Astrocyte of the spinal cord (primary cell): ENCODE results near the gene TMEM126B.
"Not testable (repeated sequence)": the region's sequence is repeated elsewhere in the genome, so short reads cannot be mapped to it uniquely, and the experiment has no call there.

Experiments used
- DNase-seq: peaks from one replicate; pipeline ENCODE4 v3.0.0; 2011; ENCODE audit warnings: low read depth, low spot score
- H3K4me3 ChIP-seq: 2 replicates; pipeline ENCODE4 v1.5.1; 2011; ENCODE audit warnings: low read depth, mild to moderate bottlenecking, low read length, moderate library complexity
- CTCF ChIP-seq: IDR thresholded peaks from 2 replicates; pipeline ENCODE4 v1.5.1; 2012; ENCODE audit warnings: low read depth, mild to moderate bottlenecking, low read length, inconsistent platforms
- in situ Hi-C: cut with HindIII; loops from 2 replicates; pipeline ENCODE4 v1.10.0; 2017; ENCODE audit warnings: low sequenced_read_pairs

The TMEM126B gene

DNA sequence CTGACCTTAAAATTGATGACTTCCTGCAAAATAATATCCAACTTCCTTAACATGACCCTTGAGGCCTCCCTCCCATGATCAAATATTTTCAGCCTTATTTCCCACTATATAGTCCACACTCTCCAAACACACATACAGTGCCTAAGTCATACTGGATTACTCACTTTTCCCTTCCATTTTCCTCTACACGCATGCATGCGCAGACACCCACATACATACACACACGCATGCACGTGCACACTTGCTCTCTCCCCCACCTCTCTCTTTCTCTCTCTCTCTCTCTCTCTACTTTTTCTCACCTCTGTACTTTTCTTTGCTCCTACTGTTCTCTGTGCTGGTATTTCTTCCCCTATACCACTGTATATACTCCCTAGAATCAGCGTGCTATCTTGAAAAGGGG lies 29.3 kb upstream of the TMEM126B start:
- TF ChIP-seq CTCF = no peak
- in situ Hi-C loops = no loop called here
- H3K4me3 ChIP-seq = no peak overlapping the region
- DNase-seq = no peak

DNA sequence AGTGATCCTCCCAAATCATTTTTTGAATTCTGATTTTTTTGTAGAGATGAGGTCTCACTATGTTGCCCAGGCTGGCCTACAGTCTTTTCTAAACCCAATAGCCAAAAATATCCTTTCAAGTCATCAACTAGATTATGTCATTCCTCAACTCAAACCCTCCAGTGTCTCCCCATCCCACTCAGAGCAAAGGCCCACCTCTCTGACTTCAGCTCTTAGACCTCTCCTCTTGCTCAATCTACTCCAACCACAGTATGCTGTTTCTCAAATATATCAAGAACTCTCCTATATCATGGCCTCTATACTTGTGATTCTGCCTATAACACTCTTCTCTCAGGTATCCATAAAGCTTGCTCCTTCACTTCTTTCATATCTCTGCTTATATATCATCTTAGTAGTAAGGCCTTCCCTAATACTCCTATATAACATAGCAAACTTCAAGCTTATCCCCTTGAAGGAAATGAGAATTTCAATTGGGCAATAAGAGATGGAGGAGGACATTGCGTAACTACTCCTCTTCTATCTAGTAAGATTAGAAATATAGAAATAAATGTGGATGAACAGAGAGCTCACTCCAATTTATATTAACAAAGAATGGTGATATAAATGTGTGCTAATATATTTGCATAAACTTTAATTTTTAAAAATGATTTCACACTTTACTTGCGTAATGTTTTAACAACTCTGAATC lies 25.7 kb upstream of the TMEM126B start:
- no peak for DNase-seq
- H3K4me3 ChIP-seq = no peak overlapping the region
- TF ChIP-seq CTCF = no peak
- in situ Hi-C loops = no loop called here

GRCh38 chr11:85603220-85603619 lies 25.2 kb upstream of the TMEM126B start:
- no peak for TF ChIP-seq CTCF
- in situ Hi-C loops = no loop called here
- DNase-seq = no peak
- H3K4me3 ChIP-seq = no peak overlapping the region

DNA sequence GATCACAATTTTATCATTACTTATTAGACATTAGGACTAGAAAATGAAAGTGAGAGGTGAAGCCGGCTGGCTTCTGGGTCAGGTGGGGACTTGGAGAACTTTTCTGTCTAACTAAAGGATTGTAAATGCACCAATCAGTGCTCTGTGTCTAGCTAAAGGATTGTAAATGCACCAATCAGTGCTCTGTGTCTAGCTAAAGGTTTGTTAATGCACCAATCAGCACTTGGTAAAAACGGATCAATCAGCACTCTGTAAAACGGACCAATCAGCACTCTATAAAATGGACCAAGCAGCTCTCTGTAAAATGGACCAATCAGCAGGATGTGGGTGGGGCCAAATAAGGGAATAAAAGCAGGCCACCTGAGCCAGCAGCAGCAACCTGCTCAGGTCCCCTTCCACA lies 22.2 kb upstream of the TMEM126B start:
- H3K4me3 ChIP-seq, in situ Hi-C loops, DNase-seq: not testable (repeated sequence)

GRCh38 chr11:85608621-85609020 lies 19.8 kb upstream of the TMEM126B start:
- in situ Hi-C loops, DNase-seq, H3K4me3 ChIP-seq: not testable (repeated sequence)

DNA sequence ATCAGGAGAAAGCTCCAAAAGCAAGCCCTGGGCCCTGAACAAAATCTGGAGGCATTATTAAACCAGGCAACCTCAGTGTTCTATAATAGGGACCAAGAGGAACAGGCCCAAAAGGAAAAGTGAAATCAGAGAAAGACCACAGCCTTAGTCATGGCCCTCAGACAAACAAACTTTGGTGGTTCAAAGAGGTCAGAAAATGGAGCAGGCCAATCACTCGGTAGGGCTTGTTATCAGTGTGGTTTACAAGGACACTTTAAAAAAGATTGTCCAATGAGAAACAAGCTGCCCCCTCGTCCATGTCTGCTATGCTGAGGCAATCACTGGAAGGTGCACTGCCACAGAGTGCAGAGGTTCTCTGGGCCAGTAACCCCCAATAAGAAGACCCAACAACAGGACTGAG lies 19.1 kb upstream of the TMEM126B start:
- in situ Hi-C loops, DNase-seq, H3K4me3 ChIP-seq: not testable (repeated sequence)

GRCh38 chr11:85611643-85612042 lies 16.8 kb upstream of the TMEM126B start:
- DNase-seq, in situ Hi-C loops, H3K4me3 ChIP-seq: not testable (repeated sequence)

GRCh38 chr11:85619499-85619898 lies 8.9 kb upstream of the TMEM126B start:
- H3K4me3 ChIP-seq = no peak overlapping the region
- no peak for DNase-seq
- in situ Hi-C loops = no loop called here
- TF ChIP-seq CTCF = no peak

DNA sequence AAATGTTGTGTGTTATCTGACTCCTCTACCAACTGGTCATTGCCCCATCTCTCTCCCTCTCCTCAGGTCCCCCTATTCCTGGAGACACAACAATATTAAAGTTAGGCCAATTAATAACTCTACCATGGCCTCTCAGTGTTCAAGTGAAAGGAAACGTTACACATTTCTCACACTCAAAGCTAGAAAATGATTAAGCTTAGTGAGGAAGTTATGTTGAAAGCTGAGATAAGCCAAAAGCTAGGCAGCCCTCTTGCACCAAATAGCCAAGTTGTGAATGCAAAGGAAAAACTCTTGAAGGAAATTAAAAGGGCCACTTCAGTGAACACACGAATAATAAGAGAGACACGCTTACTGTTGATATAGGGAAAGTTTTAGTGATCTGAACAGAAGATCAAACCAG lies 8.1 kb upstream of the TMEM126B start:
- H3K4me3 ChIP-seq = no peak overlapping the region
- in situ Hi-C loops = no loop called here
- DNase-seq = no peak
- no peak for TF ChIP-seq CTCF
